Glutamatergic neuron (in vitro differentiated cells): ENCODE measurements around the gene MACROD2. TPM values are rescaled to one million over a fixed set of nuclear protein-coding genes. Genes with fewer than 3 reads are reported as not detected.
"Not testable (repeated sequence)": the region's sequence is repeated elsewhere in the genome, so short reads cannot be mapped to it uniquely, and the experiment has no call there.

Experiments used
- DNase-seq: peaks from one replicate; pipeline ENCODE4 v3.0.0; 2022
- H3K27ac Mint-ChIP-seq: one replicate; pipeline ENCODE4 v1.8.0; 2020; ENCODE audit warnings: mild to moderate bottlenecking, mixed read lengths, inconsistent platforms; ENCODE audit not compliant: unreplicated experiment
- H3K27me3 Mint-ChIP-seq: one replicate; pipeline ENCODE4 v1.8.0; 2020; ENCODE audit warnings: mild to moderate bottlenecking, moderate library complexity, mixed read lengths, inconsistent platforms; ENCODE audit not compliant: unreplicated experiment
- H3K36me3 Mint-ChIP-seq: one replicate; pipeline ENCODE4 v1.8.0; 2020; ENCODE audit warnings: mild to moderate bottlenecking, mixed read lengths, inconsistent platforms; ENCODE audit not compliant: unreplicated experiment
- H3K4me1 Mint-ChIP-seq: one replicate; pipeline ENCODE4 v1.8.0; 2020; ENCODE audit warnings: mild to moderate bottlenecking, low read depth, mixed read lengths, inconsistent platforms; ENCODE audit not compliant: unreplicated experiment
- H3K4me3 Mint-ChIP-seq: one replicate; pipeline ENCODE4 v1.8.0; 2020; ENCODE audit warnings: mild to moderate bottlenecking, mixed read lengths, inconsistent platforms; ENCODE audit not compliant: unreplicated experiment
- H3K9me3 Mint-ChIP-seq: one replicate; pipeline ENCODE4 v1.8.0; 2020; ENCODE audit warnings: mild to moderate bottlenecking, moderate library complexity, mixed read lengths, inconsistent platforms; ENCODE audit not compliant: unreplicated experiment
- CTCF ChIP-seq: fragments of 200-600 bp; sonication (generic); IDR thresholded peaks from one replicate; pipeline ENCODE4 v1.5.0; 2021; ENCODE audit not compliant: partially characterized antibody, unreplicated experiment
- total RNA-seq: library from RNA; stranded (reverse); fragmentation: NEBNext Ultra II Directional; extraction: Animal tissue kit (Norgen Biotek cat#: 25700); gene quantifications from one replicate; pipeline ENCODE4 v1.2.1, GENCODE V29; 2021; ENCODE audit not compliant: unreplicated experiment

The MACROD2 gene
- total RNA-seq, 1 donor from 2014 or later, result 8.7 TPM

- H3K36me3 Mint-ChIP-seq, result no peaks in the 10 kb centered on the region
- no peaks in the 10 kb centered on the region for H3K4me1 Mint-ChIP-seq
- H3K27me3 Mint-ChIP-seq, result no peaks in the 10 kb centered on the region
- no peak for TF ChIP-seq CTCF
- DNase-seq, result no peak
- no peak overlapping the region for H3K4me3 Mint-ChIP-seq
- H3K9me3 Mint-ChIP-seq, result no peaks in the 10 kb centered on the region
- no peak overlapping the region for H3K27ac Mint-ChIP-seq
Measured at GRCh38 chr20:14033310-14033709, 38.0 kb downstream of the MACROD2 start.

- no peak for TF ChIP-seq CTCF
- Mint-ChIP-seq H3K9me3 (no peaks in the 10 kb centered on the region), H3K36me3 (no peaks in the 10 kb centered on the region), H3K4me1 (no peaks in the 10 kb centered on the region), H3K27me3 (no peaks in the 10 kb centered on the region), H3K4me3 (no peak overlapping the region), H3K27ac (no peak overlapping the region)
- DNase-seq, result no peak
Measured at GRCh38 chr20:14036567-14036966, 41.3 kb downstream of the MACROD2 start.

- H3K27me3 Mint-ChIP-seq, H3K36me3 Mint-ChIP-seq, H3K27ac Mint-ChIP-seq, H3K4me3 Mint-ChIP-seq, H3K4me1 Mint-ChIP-seq, H3K9me3 Mint-ChIP-seq, DNase-seq: not testable (repeated sequence)
Measured at GRCh38 chr20:14044712-14045276, 49.5 kb downstream of the MACROD2 start.

GRCh38 chr20:14046534-14046933 lies 51.2 kb downstream of the MACROD2 start:
- Mint-ChIP-seq H3K4me3 (no peak overlapping the region), H3K4me1 (no peaks in the 10 kb centered on the region), H3K36me3 (no peaks in the 10 kb centered on the region), H3K27me3 (no peaks in the 10 kb centered on the region), H3K9me3 (no peaks in the 10 kb centered on the region), H3K27ac (no peak overlapping the region)
- no peak for TF ChIP-seq CTCF
- DNase-seq, result no peak

GRCh38 chr20:14049111-14049510 lies 53.8 kb downstream of the MACROD2 start:
- no peak for TF ChIP-seq CTCF
- no peak for DNase-seq
- Mint-ChIP-seq H3K27ac (no peak overlapping the region), H3K9me3 (no peaks in the 10 kb centered on the region), H3K27me3 (no peaks in the 10 kb centered on the region), H3K4me3 (no peak overlapping the region), H3K4me1 (no peaks in the 10 kb centered on the region), H3K36me3 (no peaks in the 10 kb centered on the region)
